Measurements from ENCODE around the gene ZNF512B.
"Not testable (repeated sequence)": the region's sequence is repeated elsewhere in the genome, so short reads cannot be mapped to it uniquely, and the experiment has no call there.

Gene ZNF512B

GRCh38 chr20:63980806-63981728 lies 11.3 kb upstream of the ZNF512B start, which contains the start of gene PRPF6:
Gene PRPF6 (plus strand): TSS chr20:63981132. CDS start chr20:63981246, 114 bp downstream.
- Mint-ChIP-seq H3K4me3 (peak within 1 kb of the TSS; percentile 92 to 97), H3K27me3 (no peaks in the 10 kb centered on the region)
- peak; percentile 47 for ATAC-seq

DNA sequence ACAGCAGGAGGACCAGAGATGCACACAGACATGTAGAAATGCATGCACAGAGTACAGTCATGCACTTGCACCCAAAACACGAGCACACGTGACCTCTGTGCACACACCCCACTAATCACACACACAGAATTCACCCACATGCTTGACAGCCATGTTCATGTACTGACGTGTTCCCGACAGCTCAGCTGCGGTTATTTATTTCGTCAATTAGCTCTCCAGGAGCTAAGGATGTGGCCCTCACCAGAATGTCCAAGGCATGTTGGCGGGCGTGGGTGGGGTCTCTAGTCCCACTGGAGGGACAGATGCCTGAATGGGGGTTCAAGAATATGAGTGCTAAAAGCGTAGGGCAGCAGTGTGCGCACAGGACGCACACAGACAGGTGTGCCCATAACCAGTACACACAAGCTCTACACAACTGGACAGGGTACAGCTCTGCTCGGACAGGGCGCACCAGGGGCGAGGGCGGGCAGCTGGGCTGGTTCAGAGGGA lies 10.6 kb upstream of the ZNF512B start:
- H3K27me3 Mint-ChIP-seq: no peaks in the 10 kb centered on the region
- H3K9me3 Mint-ChIP-seq: no peaks in the 10 kb centered on the region
- ATAC-seq (peak; percentile 51), DNase-seq (no peak)
- peak overlapping the region; percentile 92 to 97 for H3K4me3 Mint-ChIP-seq
- peaks cover 74% of the 10 kb centered on the region for H3K4me1 Mint-ChIP-seq
- H3K27ac Mint-ChIP-seq: peak overlapping the region; percentile 96

More at GRCh38 chr20:63980806-63981728, 11.3 kb upstream of the ZNF512B start, which contains the start of gene PRPF6:
- H3K4me1 Mint-ChIP-seq: peaks cover 70% of the 10 kb centered on the region
- no peaks in the 10 kb centered on the region for H3K9me3 Mint-ChIP-seq
- peak; percentile 93 to 97 for DNase-seq
- H3K27ac Mint-ChIP-seq: peak within 1 kb of the TSS; percentile 96

- Mint-ChIP-seq H3K4me1 (peaks cover 73% of the 10 kb centered on the region), H3K27ac (peak within 1 kb of the TSS; percentile 96), H3K27me3 (no peaks in the 10 kb centered on the region), H3K4me3 (peak within 1 kb of the TSS; percentile 92 to 97), H3K9me3 (no peaks in the 10 kb centered on the region)
- peak; percentile 75 for ATAC-seq
- DNase-seq: peak; percentile 92 to 96
Observed at GRCh38 chr20:63979557-63980316, 10.0 kb upstream of the ZNF512B start, which contains the start of gene SAMD10. Gene SAMD10 (minus strand): TSS chr20:63979642. CDS start chr20:63979467, 175 bp downstream.

- Mint-ChIP-seq H3K4me1 (peaks cover 74% of the 10 kb centered on the region), H3K4me3 (peak overlapping the region; percentile 88 to 97), H3K27ac (peak overlapping the region in 1 of 2 donors; percentile 85), H3K9me3 (no peaks in the 10 kb centered on the region), H3K27me3 (no peaks in the 10 kb centered on the region)
- DNase-seq: peak in 1 of 2 donors; percentile 45
- ATAC-seq: no peak
Observed at GRCh38 chr20:63979229-63979556, 9.5 kb upstream of the ZNF512B start.

DNA sequence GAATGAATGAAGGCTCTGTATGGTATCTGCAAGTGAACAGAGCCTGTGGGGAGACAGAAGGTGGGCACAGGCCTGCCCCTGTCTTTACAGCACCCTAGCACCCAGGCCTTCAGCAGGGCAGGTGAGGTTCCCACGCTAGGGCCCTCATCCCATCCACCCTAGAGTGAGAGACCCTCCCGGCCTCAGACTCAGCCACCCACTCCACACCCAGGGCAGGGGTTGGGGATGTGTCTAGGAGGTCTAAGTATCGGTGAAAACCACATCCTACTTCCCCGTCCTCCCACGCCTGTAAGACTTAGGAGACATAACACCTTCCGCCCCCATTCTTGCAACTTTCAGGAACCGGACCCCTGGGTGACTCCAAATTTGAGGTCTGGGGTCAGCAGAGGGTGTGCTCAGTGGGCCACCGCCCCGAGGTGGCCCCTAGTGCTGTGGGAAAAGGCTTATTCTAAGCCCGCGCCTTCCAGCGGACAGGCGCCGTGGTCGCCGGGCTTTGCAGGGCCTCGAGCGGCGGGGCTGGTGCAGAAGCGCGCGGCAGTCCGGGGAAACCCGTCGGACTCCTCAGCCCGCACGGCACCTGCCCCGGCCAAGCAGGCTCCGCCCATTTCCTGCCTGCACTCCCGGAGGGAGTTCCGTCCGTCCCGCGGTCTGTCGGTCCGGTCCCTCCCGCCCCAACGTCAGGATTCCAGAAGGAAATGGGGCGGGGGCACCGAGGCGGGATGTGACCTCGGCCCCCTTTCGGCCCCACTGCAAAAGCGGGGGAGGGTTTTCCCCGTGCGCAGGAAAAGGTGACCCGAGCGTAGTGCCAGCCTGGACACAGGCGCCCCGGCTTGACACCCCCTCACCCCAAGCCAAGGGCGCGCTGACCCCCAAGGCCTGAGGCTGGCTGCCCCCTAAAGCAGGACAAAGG lies 8.8 kb upstream of the ZNF512B start:
- Mint-ChIP-seq H3K4me1 (peaks cover 80% of the 10 kb centered on the region), H3K4me3 (peak overlapping the region; percentile 88 to 97), H3K9me3 (no peaks in the 10 kb centered on the region), H3K27me3 (no peaks in the 10 kb centered on the region), H3K27ac (peak overlapping the region; percentile 68 to 85)
- DNase-seq (peak; percentile 76 to 82), ATAC-seq (peak; percentile 48)

- peak; percentile 66 for ATAC-seq
- peak in 1 of 2 donors; percentile 86 for DNase-seq
- no peaks in the 10 kb centered on the region for H3K27me3 Mint-ChIP-seq
- peak overlapping the region; percentile 88 to 97 for H3K4me3 Mint-ChIP-seq
- H3K27ac Mint-ChIP-seq: peak overlapping the region; percentile 63 to 68
- H3K4me1 Mint-ChIP-seq: peaks cover 82% of the 10 kb centered on the region
- H3K9me3 Mint-ChIP-seq: no peaks in the 10 kb centered on the region
Observed at GRCh38 chr20:63977739-63978276, 8.1 kb upstream of the ZNF512B start.

DNA sequence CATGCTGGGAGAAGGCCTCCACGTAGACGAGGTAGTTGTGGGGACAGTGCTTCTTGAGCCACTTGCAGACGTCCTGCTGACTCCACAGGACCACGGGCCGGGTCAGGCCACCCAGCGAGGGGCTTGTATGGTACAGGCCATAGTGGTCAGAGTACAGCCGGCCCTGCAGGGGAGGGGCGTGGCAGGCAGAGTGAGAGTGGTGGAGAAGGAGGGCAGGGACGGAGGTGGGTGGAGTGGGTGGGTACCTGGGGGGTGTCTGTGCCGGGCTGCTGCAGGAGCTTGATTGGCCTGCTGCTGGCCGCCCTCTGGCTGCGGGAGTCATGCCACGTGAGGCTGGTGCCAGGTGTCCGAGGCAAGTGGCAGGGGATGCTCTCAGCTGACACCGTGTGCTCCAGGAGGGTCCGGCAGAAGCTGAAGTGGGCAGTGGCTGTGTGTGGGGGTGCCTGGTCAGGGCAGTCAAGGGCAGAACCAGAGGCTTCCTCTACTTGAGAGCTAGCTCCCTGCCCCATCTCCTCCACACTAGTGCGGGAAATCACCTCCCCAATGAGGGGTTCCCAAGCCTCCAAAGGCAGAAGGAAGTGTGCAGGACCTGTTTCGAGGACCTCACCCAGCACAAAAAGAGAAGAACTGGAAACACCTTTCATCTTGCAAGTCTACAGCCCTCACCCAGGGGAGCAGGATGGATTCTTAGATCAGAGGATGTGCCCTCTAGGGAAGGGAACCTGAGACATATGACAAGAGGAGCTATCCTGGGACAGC lies 7.4 kb upstream of the ZNF512B start:
- DNase-seq (no peak), ATAC-seq (no peak)
- Mint-ChIP-seq H3K9me3 (no peaks in the 10 kb centered on the region), H3K27ac (peak overlapping the region; percentile 47 to 63), H3K27me3 (no peaks in the 10 kb centered on the region), H3K4me3 (peak overlapping the region; percentile 88 to 97), H3K4me1 (peaks cover 81% of the 10 kb centered on the region)

- DNase-seq: not testable (repeated sequence)
- H3K4me3 Mint-ChIP-seq: peak overlapping the region; percentile 83 to 97
- H3K27ac Mint-ChIP-seq: peak overlapping the region in 1 of 2 donors; percentile 47
Observed at GRCh38 chr20:63976511-63976910, 6.8 kb upstream of the ZNF512B start.

DNA sequence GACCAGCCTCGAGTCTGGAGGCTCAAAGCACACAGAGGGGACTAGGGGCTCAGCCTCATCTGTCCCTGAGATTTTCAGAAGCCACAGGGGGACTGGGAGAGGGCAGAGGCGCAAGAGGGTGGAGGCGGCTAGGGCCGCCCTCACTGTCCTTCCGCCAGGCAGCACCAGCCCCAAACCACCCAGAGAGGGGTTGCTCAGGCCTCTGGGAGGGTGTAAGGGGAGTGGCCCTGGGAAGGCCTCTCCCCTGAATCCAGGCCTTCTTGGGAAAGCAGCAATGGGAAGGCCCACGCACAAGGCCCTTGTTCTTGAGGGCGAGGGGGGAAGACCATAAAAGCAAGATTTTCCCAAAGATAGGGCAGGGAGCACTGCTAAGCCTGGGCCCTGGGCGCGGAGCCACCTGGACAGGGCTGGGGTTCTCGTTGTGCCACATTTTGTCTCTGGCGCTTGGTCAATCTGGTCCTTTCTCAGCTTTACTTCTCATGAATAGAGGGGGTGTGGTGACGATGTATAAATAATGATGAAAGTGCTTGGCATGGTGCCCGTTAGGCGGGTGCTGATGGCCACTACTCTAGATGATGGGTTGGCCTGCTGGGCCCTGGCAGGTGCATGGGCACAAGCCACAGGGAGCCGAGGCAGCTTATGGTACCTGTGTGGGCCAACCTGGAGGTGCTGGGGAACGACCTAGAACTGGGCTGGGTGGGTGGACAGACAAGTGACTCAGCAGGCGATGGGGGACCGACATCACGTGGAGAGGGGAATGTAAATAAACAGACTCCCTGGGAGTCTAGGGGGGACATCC lies 4.9 kb upstream of the ZNF512B start:
- DNase-seq: peak in 1 of 2 donors; percentile 16
- Mint-ChIP-seq H3K27ac (no peak overlapping the region), H3K4me3 (no peak overlapping the region)

More at GRCh38 chr20:63976511-63976910, 6.8 kb upstream of the ZNF512B start:
- peaks cover 80% of the 10 kb centered on the region for H3K4me1 Mint-ChIP-seq
- not testable (repeated sequence) for H3K27me3 Mint-ChIP-seq, ATAC-seq, H3K9me3 Mint-ChIP-seq

DNA sequence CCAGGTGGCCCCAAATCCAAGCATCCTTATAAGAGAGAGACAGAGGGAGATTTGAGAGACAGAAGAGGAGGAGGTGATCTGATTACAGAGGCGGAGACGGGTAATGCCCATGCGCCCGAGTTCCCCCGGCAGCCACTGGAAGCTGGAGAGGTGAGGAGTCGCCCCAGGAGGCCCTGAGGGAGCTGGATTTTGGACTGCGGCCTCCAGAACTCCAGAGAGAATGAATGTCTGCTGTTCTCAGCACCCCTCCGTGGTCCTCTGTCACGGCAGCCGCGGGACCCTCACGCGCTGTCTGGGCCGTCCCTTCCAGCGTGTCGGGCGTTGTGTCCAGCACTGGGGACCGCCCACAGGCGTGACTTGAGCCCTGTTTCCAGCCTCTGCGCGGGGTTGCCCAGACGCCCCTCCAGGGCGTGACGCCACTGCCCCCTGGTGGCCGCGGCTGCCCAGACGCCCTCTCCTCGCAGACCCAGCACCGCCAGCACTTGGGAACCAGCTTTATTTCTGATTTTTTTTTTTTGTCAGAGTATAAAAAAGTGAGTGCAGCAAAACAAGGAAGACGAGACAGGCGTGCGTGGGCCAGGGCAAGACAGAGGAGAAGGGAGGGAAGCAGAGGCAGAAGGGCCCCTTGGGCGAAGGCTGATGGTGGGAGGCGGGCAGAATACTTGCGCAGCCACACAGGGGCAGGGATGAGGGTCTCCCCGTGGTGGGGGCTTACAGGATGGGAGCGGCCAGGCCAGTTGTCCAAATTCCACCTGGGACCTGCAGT lies 4.1 kb upstream of the ZNF512B start:
- Mint-ChIP-seq H3K27me3 (peaks cover 12% of the 10 kb centered on the region), H3K4me1 (peaks cover 70% of the 10 kb centered on the region), H3K27ac (peak overlapping the region in 1 of 2 donors; percentile 54), H3K4me3 (peak overlapping the region in 1 of 2 donors; percentile 57), H3K9me3 (no peaks in the 10 kb centered on the region)
- DNase-seq: peak; percentile 75 to 80
- no peak for ATAC-seq

More for the DNA sequence above, 4.9 kb upstream of the ZNF512B start:
- Mint-ChIP-seq H3K27me3 (peaks cover 12% of the 10 kb centered on the region), H3K4me1 (peaks cover 67% of the 10 kb centered on the region), H3K9me3 (no peaks in the 10 kb centered on the region)
- no peak for ATAC-seq

- Mint-ChIP-seq H3K9me3 (no peaks in the 10 kb centered on the region), H3K4me1 (peaks cover 72% of the 10 kb centered on the region), H3K27ac (no peak overlapping the region), H3K4me3 (no peak overlapping the region), H3K27me3 (peaks cover 12% of the 10 kb centered on the region)
- DNase-seq (no peak), ATAC-seq (no peak)
Observed at GRCh38 chr20:63973160-63973479, 3.4 kb upstream of the ZNF512B start.

- Mint-ChIP-seq H3K4me3 (no peak overlapping the region), H3K27ac (peak overlapping the region in 1 of 2 donors; percentile 69), H3K4me1 (peaks cover 67% of the 10 kb centered on the region), H3K27me3 (peaks cover 12% of the 10 kb centered on the region), H3K9me3 (no peaks in the 10 kb centered on the region)
- no peak for ATAC-seq
- peak in 1 of 2 donors; percentile 13 for DNase-seq
Observed at GRCh38 chr20:63972312-63973159, 2.8 kb upstream of the ZNF512B start.
